Mucosa of rectum (tissue), 2 donors: Measurements from ENCODE around the gene ATG9B.

ENCODE experiments used
- H3K27ac ChIP-seq, 2 donors: one replicate each; pipeline ENCODE4 v1.7.0; 2013; ENCODE audit warnings: inconsistent platforms in 2 of 2, low read depth in 2 of 2, low read length in 2 of 2
- H3K27me3 ChIP-seq, 2 donors: one replicate each; pipeline ENCODE4 v1.7.0; 2013; ENCODE audit warnings: low read length in 2 of 2; ENCODE audit not compliant: control insufficient read depth in 2 of 2, insufficient read depth in 2 of 2
- H3K36me3 ChIP-seq, 2 donors: one replicate each; pipeline ENCODE4 v1.7.0; 2013; ENCODE audit warnings: low read length in 2 of 2; ENCODE audit not compliant: control insufficient read depth in 2 of 2, insufficient read depth in 2 of 2
- H3K4me1 ChIP-seq, 2 donors: one replicate each; pipeline ENCODE4 v1.7.0; 2013; ENCODE audit warnings: low read length in 2 of 2, mild to moderate bottlenecking in 1 of 2; ENCODE audit not compliant: control insufficient read depth in 2 of 2, insufficient read depth in 2 of 2
- H3K4me3 ChIP-seq, 2 donors: one replicate each; pipeline ENCODE4 v1.7.0; 2013; ENCODE audit warnings: low read length in 2 of 2
- H3K9ac ChIP-seq, 2 donors: one replicate each; pipeline ENCODE4 v1.7.0; 2013; ENCODE audit warnings: low read length in 2 of 2, low read depth in 1 of 2, mild to moderate bottlenecking in 1 of 2
- H3K9me3 ChIP-seq, 2 donors: one replicate each; pipeline ENCODE4 v1.7.0; 2013; ENCODE audit warnings: low read length in 2 of 2; ENCODE audit not compliant: control insufficient read depth in 2 of 2
- donor health status: healthy.
- donor health status: Normal muscosa, but diverticular disease.

ATG9B gene

GRCh38 chr7:151057989-151058780 lies 33.9 kb upstream of the ATG9B start:
- Histone ChIP-seq H3K27ac (peak overlapping the region; percentile 97 to 98), H3K4me3 (peak overlapping the region; percentile 86 to 98), H3K36me3 (no peaks in the 10 kb centered on the region), H3K9me3 (no peaks in the 10 kb centered on the region), H3K27me3 (no peaks in the 10 kb centered on the region), H3K9ac (peak overlapping the region; percentile 88 to 90), H3K4me1 (peaks cover 44 to 47% of the 10 kb centered on the region in 2 donors)

- H3K36me3 ChIP-seq: no peaks in the 10 kb centered on the region
- H3K27ac ChIP-seq: peak within 1 kb of the TSS; percentile 97 to 98
- no peaks in the 10 kb centered on the region for H3K9me3 ChIP-seq
- no peaks in the 10 kb centered on the region for H3K27me3 ChIP-seq
- peak within 1 kb of the TSS; percentile 86 to 98 for H3K4me3 ChIP-seq
- peaks cover 41 to 44% of the 10 kb centered on the region in 2 donors for H3K4me1 ChIP-seq
- H3K9ac ChIP-seq: peak within 1 kb of the TSS; percentile 88 to 90
These were observed 33.3 kb upstream of the ATG9B start, which contains the start of gene CDK5 for GRCh38 chr7:151057506-151057988. CDK5 (minus strand) TSS chr7:151057897; CDS start chr7:151057848, 49 bp downstream.

GRCh38 chr7:151056666-151057505 lies 32.6 kb upstream of the ATG9B start:
- peak overlapping the region; percentile 59 to 77 for H3K9ac ChIP-seq
- no peaks in the 10 kb centered on the region for H3K9me3 ChIP-seq
- no peaks in the 10 kb centered on the region for H3K36me3 ChIP-seq
- no peak overlapping the region for H3K27ac ChIP-seq
- H3K27me3 ChIP-seq: no peaks in the 10 kb centered on the region
- H3K4me1 ChIP-seq: peaks cover 35 to 39% of the 10 kb centered on the region in 2 donors
- H3K4me3 ChIP-seq: peak overlapping the region; percentile 86 to 98

- H3K27ac ChIP-seq: no peak overlapping the region
- no peaks in the 10 kb centered on the region for H3K27me3 ChIP-seq
- no peaks in the 10 kb centered on the region for H3K9me3 ChIP-seq
- peaks cover 29 to 33% of the 10 kb centered on the region in 2 donors for H3K4me1 ChIP-seq
- H3K9ac ChIP-seq: no peak overlapping the region
- H3K36me3 ChIP-seq: no peaks in the 10 kb centered on the region
- H3K4me3 ChIP-seq: no peak overlapping the region
These were observed 32.0 kb upstream of the ATG9B start for GRCh38 chr7:151056283-151056665.

GRCh38 chr7:151053751-151054150 lies 29.5 kb upstream of the ATG9B start:
- H3K36me3 ChIP-seq: no peaks in the 10 kb centered on the region
- no peak overlapping the region for H3K27ac ChIP-seq

GRCh38 chr7:151053096-151053495 lies 28.8 kb upstream of the ATG9B start:
- Histone ChIP-seq H3K27me3 (no peaks in the 10 kb centered on the region), H3K4me3 (no peak overlapping the region), H3K36me3 (no peaks in the 10 kb centered on the region), H3K9me3 (no peaks in the 10 kb centered on the region), H3K27ac (no peak overlapping the region), H3K9ac (no peak overlapping the region), H3K4me1 (peaks cover 10 to 12% of the 10 kb centered on the region in 2 donors)

More at GRCh38 chr7:151053751-151054150, 29.5 kb upstream of the ATG9B start:
- no peak overlapping the region for H3K9ac ChIP-seq
- H3K4me3 ChIP-seq: no peak overlapping the region
- H3K9me3 ChIP-seq: no peaks in the 10 kb centered on the region
- no peaks in the 10 kb centered on the region for H3K27me3 ChIP-seq
- H3K4me1 ChIP-seq: peaks cover 16 to 18% of the 10 kb centered on the region in 2 donors

GRCh38 chr7:151051108-151051507 lies 26.8 kb upstream of the ATG9B start:
- no peak overlapping the region for H3K27ac ChIP-seq
- H3K27me3 ChIP-seq: no peaks in the 10 kb centered on the region
- no peaks in the 10 kb centered on the region for H3K4me1 ChIP-seq
- H3K9ac ChIP-seq: no peak overlapping the region
- H3K4me3 ChIP-seq: no peak overlapping the region
- H3K9me3 ChIP-seq: no peaks in the 10 kb centered on the region
- H3K36me3 ChIP-seq: no peaks in the 10 kb centered on the region

- Histone ChIP-seq H3K4me3 (no peak overlapping the region), H3K9me3 (no peaks in the 10 kb centered on the region), H3K36me3 (peaks cover 0 to 3% of the 10 kb centered on the region in 2 donors), H3K27ac (no peak overlapping the region), H3K27me3 (no peaks in the 10 kb centered on the region), H3K4me1 (no peaks in the 10 kb centered on the region), H3K9ac (no peak overlapping the region)
These were observed 24.7 kb upstream of the ATG9B start for GRCh38 chr7:151048911-151049463.

GRCh38 chr7:151047976-151048815 lies 23.9 kb upstream of the ATG9B start, which contains the start of gene ASIC3:
ASIC3 (plus strand) TSS chr7:151048531; CDS start chr7:151048886, 355 bp downstream.
- H3K4me3 ChIP-seq: no peak within 1 kb of the TSS
- H3K4me1 ChIP-seq: no peaks in the 10 kb centered on the region
- H3K9ac ChIP-seq: no peak within 1 kb of the TSS
- no peaks in the 10 kb centered on the region for H3K9me3 ChIP-seq
- no peaks in the 10 kb centered on the region for H3K27me3 ChIP-seq
- H3K36me3 ChIP-seq: peaks cover 0 to 3% of the 10 kb centered on the region in 2 donors
- H3K27ac ChIP-seq: no peak within 1 kb of the TSS
